HPDE6-E6E7 (cell line): ENCODE results near the gene SRGN.
"Not testable (repeated sequence)": the region's sequence is repeated elsewhere in the genome, so short reads cannot be mapped to it uniquely, and the experiment has no call there.

Source experiments
- DNase-seq: peaks from one replicate; pipeline ENCODE4 v3.0.0; 2011; ENCODE audit warnings: missing footprints; ENCODE audit errors: extremely low spot score

Gene SRGN

DNA sequence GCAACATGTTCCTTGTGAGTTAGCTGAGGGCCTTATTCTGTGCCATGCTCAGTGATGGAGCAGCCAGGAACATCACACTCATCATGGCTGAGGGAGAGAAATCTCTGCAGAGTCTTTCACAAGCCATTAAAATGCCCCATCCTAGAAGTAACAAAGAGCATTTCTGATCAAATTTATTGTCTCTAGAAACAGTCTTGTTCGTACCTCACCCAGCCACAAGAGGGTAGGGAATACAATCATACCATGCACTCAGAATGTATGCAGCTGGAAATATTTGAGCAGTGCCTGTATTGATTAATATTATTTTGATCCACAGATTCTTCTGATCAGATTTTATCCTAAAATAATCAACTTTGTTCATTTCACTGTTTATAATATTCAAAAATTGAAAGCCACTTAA, 53.4 kb downstream of the SRGN start:
- DNase-seq, result no peak

- not testable (repeated sequence) for DNase-seq
These were observed 54.2 kb downstream of the SRGN start for GRCh38 chr10:69142074-69142473.

GRCh38 chr10:69142983-69143382, 55.1 kb downstream of the SRGN start:
- DNase-seq, result no peak

DNA sequence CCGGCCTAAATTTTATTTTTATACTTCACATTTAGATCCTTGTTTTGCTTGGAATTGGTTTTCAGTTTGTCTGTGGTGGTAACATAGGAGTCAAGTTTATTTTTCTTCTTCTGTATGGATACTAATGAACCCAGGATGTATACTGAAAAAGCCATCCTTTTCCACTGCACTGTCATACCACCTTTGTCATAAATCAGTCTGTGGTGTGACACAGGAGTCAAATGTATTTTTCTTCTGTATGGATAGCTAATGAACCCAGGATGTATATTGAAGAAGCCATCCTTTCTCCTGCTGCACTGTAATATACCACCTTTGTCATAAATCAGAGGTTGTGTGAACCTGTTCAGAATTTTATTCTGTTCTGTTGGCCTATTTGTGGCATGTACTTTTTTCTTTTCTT, 57.4 kb downstream of the SRGN start:
- no peak for DNase-seq

- no peak for DNase-seq
These were observed 58.0 kb downstream of the SRGN start for GRCh38 chr10:69145864-69146263.

GRCh38 chr10:69146759-69147158, 58.9 kb downstream of the SRGN start:
- DNase-seq, result no peak

GRCh38 chr10:69151984-69152383, 64.1 kb downstream of the SRGN start:
- DNase-seq, result no peak

GRCh38 chr10:69153227-69153626, 65.3 kb downstream of the SRGN start:
- no peak for DNase-seq
